GM12874 (cell line): Measurements from ENCODE around the gene CD93.
A peak's percentile ranks its signal among the peaks of the same experiment; 100 is the strongest.

Source experiments
- TF ChIP-seq, protein P1 (sequence below): IDR thresholded peaks from 2 replicates; pipeline ENCODE4 v1.5.1; 2011; ENCODE audit warnings: low read depth, mild to moderate bottlenecking, control low read depth, low read length, moderate library complexity; ENCODE audit not compliant: insufficient read depth

CD93 gene

DNA sequence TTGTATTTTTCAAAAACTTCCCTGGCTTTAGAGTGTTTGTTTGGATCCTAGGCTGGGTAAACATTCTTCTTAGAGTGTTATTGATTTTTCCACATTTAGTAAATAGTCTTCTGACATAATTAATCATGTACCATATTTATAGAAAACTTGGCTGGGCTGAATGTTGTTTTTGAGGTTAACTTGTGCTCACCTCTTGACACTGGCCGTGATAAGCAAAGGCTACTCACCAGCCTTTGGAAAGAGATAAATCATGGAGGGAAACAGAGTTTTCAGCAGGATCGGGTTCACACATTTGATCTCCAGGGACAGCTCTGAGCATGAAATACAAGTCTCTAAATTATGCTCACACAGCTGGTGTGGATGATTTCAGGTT, 6.2 kb upstream of the CD93 start:
- TF ChIP-seq, protein P1, sequence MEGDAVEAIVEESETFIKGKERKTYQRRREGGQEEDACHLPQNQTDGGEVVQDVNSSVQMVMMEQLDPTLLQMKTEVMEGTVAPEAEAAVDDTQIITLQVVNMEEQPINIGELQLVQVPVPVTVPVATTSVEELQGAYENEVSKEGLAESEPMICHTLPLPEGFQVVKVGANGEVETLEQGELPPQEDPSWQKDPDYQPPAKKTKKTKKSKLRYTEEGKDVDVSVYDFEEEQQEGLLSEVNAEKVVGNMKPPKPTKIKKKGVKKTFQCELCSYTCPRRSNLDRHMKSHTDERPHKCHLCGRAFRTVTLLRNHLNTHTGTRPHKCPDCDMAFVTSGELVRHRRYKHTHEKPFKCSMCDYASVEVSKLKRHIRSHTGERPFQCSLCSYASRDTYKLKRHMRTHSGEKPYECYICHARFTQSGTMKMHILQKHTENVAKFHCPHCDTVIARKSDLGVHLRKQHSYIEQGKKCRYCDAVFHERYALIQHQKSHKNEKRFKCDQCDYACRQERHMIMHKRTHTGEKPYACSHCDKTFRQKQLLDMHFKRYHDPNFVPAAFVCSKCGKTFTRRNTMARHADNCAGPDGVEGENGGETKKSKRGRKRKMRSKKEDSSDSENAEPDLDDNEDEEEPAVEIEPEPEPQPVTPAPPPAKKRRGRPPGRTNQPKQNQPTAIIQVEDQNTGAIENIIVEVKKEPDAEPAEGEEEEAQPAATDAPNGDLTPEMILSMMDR: no peak

DNA sequence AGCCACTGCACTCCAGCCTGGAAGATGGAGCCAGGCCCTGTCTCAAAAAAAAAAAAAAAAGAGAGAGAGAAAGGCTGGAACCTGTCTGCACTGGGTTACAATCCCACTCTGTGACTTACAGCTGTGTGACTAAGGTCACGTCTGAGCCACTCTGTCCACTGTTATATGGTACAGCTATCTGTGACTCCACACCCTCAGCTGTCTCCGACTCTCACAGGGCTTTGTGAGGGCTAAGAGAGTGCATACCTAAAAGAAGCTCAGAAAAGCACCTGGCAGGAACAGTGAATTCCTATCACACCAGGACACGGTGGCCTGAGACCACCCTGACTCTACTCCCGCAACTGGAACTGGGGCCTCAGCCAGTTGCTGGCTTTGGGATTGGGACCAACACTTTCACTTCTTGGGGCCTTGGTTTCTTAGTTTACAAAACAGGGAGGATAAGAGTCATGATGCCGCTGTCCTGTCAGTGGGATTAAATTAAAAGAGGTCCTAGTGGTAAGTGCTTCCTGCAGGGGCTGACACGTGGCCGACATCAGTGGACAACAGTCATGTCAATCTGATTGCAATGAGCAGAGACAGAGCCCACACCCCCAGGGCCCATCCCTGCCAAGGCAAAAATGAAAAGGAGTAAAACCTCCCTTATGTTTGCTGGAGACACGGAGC, 5.7 kb upstream of the CD93 start:
- TF ChIP-seq, protein P1: no peak

DNA sequence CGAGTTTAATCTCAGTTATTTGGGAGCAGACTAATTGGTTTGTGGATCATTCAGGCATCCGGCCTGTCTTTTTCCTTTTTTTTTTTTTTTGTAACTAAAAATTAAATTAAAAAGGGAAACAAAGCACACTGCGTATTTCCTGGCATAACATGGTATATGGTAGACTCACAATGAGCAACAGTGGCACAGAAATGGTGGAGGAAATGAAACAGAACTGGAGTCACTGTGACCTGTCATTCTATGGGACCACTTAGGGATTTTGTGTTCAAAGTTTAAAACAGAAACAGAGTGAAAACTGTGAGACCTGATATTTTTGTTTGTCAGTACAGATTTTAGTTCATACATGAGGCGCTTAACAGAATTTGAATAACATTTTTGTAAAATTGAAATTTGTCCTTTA, 4.8 kb upstream of the CD93 start:
- TF ChIP-seq, protein P1: no peak

DNA sequence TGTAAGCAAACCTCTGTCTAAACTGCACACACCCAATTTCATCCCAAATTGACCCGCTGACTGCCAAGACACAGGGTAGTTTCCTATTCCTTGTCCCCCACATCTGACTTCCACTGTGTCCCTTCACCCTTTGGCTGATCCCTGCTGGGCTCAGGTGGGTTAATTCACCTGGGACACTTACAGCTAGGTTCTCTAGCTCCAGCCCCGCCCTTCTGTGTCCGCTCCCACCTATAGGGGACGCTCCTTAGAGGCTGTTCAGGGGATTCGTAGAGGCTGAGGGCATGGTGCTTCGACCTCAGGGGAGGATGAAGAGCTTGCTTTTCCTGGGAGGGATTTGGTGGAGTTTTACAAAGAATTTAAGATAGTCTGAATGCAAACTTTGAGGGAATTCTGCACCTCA, 4.0 kb upstream of the CD93 start:
- TF ChIP-seq, protein P1: 0 out of 2 replicates have a peak, but pooled peaks have one; percentile 13

DNA sequence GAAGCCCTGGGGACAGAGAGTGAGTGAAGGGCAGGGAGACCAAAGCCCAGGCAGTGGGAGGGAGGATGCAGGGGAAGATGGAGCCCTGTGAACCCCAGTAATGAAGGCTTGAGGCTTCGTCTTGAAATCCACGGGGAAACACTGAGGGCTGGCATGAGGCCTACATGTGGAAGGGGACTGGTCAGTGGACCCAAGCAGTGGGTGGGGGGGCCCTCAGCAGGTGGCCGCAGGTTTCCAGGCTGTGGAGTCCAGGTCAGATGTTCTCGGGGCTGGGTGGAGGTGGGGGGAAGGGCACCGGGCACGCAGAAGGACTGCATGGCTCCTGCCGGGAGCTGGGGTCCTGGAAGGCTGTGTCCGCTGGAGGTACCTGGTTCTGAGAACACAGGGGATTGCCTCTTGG, 2.7 kb upstream of the CD93 start:
- TF ChIP-seq, protein P1: no peak

DNA sequence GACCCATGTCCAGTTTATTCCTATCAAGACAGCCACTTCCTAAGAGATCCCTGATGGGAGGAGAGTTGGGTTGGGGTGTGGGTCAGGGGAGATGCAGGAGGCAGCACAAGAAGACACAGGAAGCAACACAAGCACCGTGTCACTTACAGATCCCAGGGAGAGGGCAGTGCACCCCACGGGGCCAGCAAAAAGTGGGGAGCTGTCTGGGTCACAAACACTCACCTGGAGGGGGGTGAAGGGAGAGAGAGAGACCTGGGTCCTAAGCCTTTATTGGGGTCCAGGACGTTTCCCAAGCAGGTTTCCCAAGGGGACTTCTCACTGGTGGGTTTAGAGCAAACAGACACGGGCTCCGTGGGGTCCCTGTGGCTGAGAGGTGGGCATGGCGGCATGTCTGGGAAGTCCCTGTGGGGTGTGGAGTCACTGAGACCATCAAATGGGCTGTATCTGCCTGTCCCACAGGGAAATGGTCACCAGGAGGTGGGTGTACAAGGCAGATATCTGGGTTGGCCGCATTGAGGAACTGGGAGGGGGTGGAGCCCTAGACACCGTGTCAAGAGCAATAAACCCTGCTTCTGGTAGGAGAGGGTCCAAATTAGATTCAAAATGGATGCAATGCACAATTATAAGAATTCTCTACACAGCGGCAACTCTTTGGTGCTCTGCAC, 1.6 kb upstream of the CD93 start:
- TF ChIP-seq, protein P1: no peak

DNA sequence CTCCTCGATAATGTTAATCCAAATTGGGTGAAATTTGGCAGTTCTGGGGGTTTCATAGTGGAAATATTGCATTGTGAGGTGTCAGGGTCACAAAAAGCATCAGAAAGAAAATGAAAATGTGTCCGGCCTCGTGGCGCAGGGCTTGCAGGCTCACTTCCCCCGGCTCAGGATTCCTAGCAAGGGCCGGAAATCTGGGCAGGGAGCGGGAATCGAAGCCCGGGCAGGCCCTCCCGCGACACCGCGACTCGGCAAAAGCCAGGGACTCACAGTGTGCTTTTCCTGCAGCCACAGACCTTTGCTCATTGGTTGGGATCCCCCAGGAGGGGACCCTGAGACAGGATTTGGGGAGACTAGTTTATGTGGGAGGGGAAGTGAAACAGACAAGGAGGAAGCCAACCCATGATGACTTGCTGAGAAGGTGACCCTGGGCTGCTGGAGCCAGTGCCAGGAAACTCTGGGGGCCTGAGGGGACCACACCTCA, 847 bp upstream of the CD93 start:
- TF ChIP-seq, protein P1: no peak
